ENCODE results near the gene FAM20A.

Gene FAM20A

GRCh38 chr17:68511671-68512246, 89.4 kb downstream of the FAM20A start:
- no peaks in the 10 kb centered on the region for H3K27me3 ChIP-seq
- no peaks in the 10 kb centered on the region for H3K9me3 ChIP-seq
- intact Hi-C loops (cut with DNase I; ENCODE audit: low total_unique reads) = loop anchor here (5.0 kb wide), 1 partner anchor 54 kb away; the partner anchor contains the start of gene WIPI1
- peak; percentile 79 to 90 for DNase-seq
- H3K4me1 ChIP-seq = peaks cover 0 to 38% (median 20%) of the 10 kb centered on the region in 4 donors
- TF ChIP-seq CTCF (IDR thresholded peaks at IDR 0.05) = no peak
- peak overlapping the region; percentile 77 to 81 for H3K4me3 ChIP-seq
- peaks cover 4 to 11% (median 9%) of the 10 kb centered on the region in 3 donors for H3K36me3 ChIP-seq
- peak overlapping the region; percentile 94 to 97 for H3K27ac ChIP-seq

- H3K36me3 ChIP-seq = peaks cover 0 to 6% (median 4%) of the 10 kb centered on the region in 3 donors
- intact Hi-C loops (cut with DNase I; ENCODE audit: low total_unique reads) = loop anchor here (5.0 kb wide), 1 partner anchor 54 kb away; the partner anchor contains the start of gene WIPI1
- DNase-seq = no peak
- no peaks in the 10 kb centered on the region for H3K9me3 ChIP-seq
- peaks cover 0 to 33% (median 20%) of the 10 kb centered on the region in 4 donors for H3K4me1 ChIP-seq
- H3K4me3 ChIP-seq = peak overlapping the region; percentile 77 to 81
- H3K27ac ChIP-seq = peak overlapping the region; percentile 94 to 97
- TF ChIP-seq CTCF (IDR thresholded peaks at IDR 0.05) = no peak
- no peaks in the 10 kb centered on the region for H3K27me3 ChIP-seq
Measured at GRCh38 chr17:68511254-68511670, 89.9 kb downstream of the FAM20A start.

GRCh38 chr17:68509141-68510057, 91.8 kb downstream of the FAM20A start:
- no peaks in the 10 kb centered on the region for H3K9me3 ChIP-seq
- no peak for TF ChIP-seq CTCF (IDR thresholded peaks at IDR 0.05)
- intact Hi-C loops (cut with DNase I; ENCODE audit: low total_unique reads) = loop anchor here (5.0 kb wide), 1 partner anchor 52 kb away; the partner anchor contains the start of gene WIPI1
- peaks cover 0 to 16% (median 10%) of the 10 kb centered on the region in 4 donors for H3K4me1 ChIP-seq
- H3K27ac ChIP-seq = no peak overlapping the region
- H3K27me3 ChIP-seq = no peaks in the 10 kb centered on the region
- DNase-seq = peak in 1 of 2 donors; percentile 51
- no peak overlapping the region for H3K4me3 ChIP-seq
- H3K36me3 ChIP-seq = no peaks in the 10 kb centered on the region

- intact Hi-C loops (cut with DNase I; ENCODE audit: low total_unique reads) = no loop called here
- TF ChIP-seq CTCF (IDR thresholded peaks at IDR 0.05) = no peak
- H3K4me1 ChIP-seq = peaks cover 0 to 6% (median 2%) of the 10 kb centered on the region in 4 donors
- H3K36me3 ChIP-seq = no peaks in the 10 kb centered on the region
- no peak for DNase-seq
- H3K27ac ChIP-seq = no peak overlapping the region
- H3K9me3 ChIP-seq = no peaks in the 10 kb centered on the region
- H3K27me3 ChIP-seq = no peaks in the 10 kb centered on the region
- H3K4me3 ChIP-seq = no peak overlapping the region
Measured at GRCh38 chr17:68507576-68507975, 93.6 kb downstream of the FAM20A start.

- TF ChIP-seq CTCF (IDR thresholded peaks at IDR 0.05) = no peak
- intact Hi-C loops (cut with DNase I; ENCODE audit: low total_unique reads) = no loop called here
- DNase-seq = no peak
- Histone ChIP-seq H3K36me3 (no peaks in the 10 kb centered on the region), H3K27me3 (peaks cover 0 to 4% of the 10 kb centered on the region in 2 donors), H3K9me3 (no peaks in the 10 kb centered on the region), H3K4me1 (peaks cover 0 to 1% (median under 1%) of the 10 kb centered on the region in 4 donors), H3K4me3 (no peak overlapping the region), H3K27ac (no peak overlapping the region)
Measured at GRCh38 chr17:68505951-68506350, 95.2 kb downstream of the FAM20A start.

All from tibial artery (tissue), 4 donors.